ENCODE results near the gene KRT86.

DNA sequence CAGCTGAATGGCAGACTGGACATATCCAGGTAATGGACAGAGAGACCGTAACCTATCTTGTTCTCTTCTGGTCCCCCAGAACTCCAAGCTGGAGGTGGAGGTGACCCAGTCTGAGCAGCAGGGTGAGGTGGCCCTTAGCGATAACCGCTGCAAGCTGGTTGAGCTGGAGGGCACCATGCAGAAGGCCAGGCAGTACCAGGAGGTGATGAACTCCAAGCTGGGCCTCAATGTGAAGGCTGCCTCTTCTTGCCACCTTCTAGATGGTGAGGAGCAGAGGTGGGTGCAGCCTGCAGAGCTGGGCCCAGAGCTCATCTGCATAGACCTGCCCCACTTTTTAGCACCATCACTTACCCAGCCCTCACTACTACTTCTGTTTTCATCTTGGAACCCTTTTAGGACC is 7.2 kb upstream of the KRT86 start:
- TF ChIP-seq, protein P1, sequence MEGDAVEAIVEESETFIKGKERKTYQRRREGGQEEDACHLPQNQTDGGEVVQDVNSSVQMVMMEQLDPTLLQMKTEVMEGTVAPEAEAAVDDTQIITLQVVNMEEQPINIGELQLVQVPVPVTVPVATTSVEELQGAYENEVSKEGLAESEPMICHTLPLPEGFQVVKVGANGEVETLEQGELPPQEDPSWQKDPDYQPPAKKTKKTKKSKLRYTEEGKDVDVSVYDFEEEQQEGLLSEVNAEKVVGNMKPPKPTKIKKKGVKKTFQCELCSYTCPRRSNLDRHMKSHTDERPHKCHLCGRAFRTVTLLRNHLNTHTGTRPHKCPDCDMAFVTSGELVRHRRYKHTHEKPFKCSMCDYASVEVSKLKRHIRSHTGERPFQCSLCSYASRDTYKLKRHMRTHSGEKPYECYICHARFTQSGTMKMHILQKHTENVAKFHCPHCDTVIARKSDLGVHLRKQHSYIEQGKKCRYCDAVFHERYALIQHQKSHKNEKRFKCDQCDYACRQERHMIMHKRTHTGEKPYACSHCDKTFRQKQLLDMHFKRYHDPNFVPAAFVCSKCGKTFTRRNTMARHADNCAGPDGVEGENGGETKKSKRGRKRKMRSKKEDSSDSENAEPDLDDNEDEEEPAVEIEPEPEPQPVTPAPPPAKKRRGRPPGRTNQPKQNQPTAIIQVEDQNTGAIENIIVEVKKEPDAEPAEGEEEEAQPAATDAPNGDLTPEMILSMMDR (conservative IDR thresholded peaks at IDR 0.05) = no peak
- TF ChIP-seq EZH2 (IDR thresholded peaks at IDR 0.05; ENCODE audit: low read depth) = no peak

All from PC-9 (cell line).